Testis (tissue), 2 donors: Measurements from ENCODE around the gene NKAIN2.

ENCODE experiments used
- POLR2A ChIP-seq: fragments of 450-650 bp; IDR thresholded peaks from one replicate; pipeline ENCODE4 v1.6.1; 2017; ENCODE audit warnings: antibody characterized with exemption, mild to moderate bottlenecking, moderate library complexity
- TF ChIP-seq, protein P1 (sequence below), 3 experiments: fragments of 450-650 bp in 2 of 3; fragments of 200-600 bp in 1 of 3; sonication (generic) in 1 of 3; IDR thresholded peaks; one replicate each; pipeline ENCODE4 v1.5.1; 2016 to 2019; ENCODE audit warnings: antibody characterized with exemption in 3 of 3, mild to moderate bottlenecking in 2 of 3, moderate library complexity in 1 of 3

- TF ChIP-seq, protein P1, sequence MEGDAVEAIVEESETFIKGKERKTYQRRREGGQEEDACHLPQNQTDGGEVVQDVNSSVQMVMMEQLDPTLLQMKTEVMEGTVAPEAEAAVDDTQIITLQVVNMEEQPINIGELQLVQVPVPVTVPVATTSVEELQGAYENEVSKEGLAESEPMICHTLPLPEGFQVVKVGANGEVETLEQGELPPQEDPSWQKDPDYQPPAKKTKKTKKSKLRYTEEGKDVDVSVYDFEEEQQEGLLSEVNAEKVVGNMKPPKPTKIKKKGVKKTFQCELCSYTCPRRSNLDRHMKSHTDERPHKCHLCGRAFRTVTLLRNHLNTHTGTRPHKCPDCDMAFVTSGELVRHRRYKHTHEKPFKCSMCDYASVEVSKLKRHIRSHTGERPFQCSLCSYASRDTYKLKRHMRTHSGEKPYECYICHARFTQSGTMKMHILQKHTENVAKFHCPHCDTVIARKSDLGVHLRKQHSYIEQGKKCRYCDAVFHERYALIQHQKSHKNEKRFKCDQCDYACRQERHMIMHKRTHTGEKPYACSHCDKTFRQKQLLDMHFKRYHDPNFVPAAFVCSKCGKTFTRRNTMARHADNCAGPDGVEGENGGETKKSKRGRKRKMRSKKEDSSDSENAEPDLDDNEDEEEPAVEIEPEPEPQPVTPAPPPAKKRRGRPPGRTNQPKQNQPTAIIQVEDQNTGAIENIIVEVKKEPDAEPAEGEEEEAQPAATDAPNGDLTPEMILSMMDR (IDR thresholded peaks at IDR 0.05): no peak
- TF ChIP-seq POLR2A: no peak
These were observed 124.9 kb downstream of the NKAIN2 start for GRCh38 chr6:123928529-123928928.
